Measurements from ENCODE around the gene DHRS9.
A peak's percentile ranks its signal among the peaks of the same experiment; 100 is the strongest.

The DHRS9 gene

DNA sequence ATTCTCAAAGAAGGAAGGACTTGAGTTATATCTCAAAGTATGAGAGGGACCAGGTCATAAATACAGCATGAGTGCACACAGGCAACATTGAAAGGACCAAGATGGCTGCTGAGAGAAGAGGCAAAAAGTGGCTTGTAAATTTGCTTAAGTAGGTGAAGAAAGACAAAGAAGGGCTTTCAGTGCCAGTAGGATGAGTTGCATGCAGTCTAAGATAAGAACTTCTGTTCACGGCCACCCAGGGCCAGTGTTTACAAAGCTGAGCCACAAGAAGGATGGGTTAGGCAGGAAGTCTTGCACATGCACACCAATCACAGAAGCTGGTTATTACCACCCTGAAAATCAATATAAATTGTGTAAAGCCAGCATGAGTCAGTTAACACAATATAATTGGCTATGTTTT is 35.1 kb upstream of the DHRS9 start:
- Histone ChIP-seq H3K27me3 (replicated peaks; ENCODE audit: control insufficient read depth, insufficient read depth, low read length) (no peaks in the 10 kb centered on the region), H3K4me3 (replicated peaks; ENCODE audit: low read depth, low read length) (no peak overlapping the region), H3K36me3 (ENCODE audit: control insufficient read depth, insufficient read depth, low read length) (no peaks in the 10 kb centered on the region)
- TF ChIP-seq, protein P1, sequence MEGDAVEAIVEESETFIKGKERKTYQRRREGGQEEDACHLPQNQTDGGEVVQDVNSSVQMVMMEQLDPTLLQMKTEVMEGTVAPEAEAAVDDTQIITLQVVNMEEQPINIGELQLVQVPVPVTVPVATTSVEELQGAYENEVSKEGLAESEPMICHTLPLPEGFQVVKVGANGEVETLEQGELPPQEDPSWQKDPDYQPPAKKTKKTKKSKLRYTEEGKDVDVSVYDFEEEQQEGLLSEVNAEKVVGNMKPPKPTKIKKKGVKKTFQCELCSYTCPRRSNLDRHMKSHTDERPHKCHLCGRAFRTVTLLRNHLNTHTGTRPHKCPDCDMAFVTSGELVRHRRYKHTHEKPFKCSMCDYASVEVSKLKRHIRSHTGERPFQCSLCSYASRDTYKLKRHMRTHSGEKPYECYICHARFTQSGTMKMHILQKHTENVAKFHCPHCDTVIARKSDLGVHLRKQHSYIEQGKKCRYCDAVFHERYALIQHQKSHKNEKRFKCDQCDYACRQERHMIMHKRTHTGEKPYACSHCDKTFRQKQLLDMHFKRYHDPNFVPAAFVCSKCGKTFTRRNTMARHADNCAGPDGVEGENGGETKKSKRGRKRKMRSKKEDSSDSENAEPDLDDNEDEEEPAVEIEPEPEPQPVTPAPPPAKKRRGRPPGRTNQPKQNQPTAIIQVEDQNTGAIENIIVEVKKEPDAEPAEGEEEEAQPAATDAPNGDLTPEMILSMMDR (IDR thresholded peaks at IDR 0.05; ENCODE audit: insufficient read depth, low read length, poor library complexity, severe bottlenecking) = no peak
- DNase-seq (ENCODE audit: extremely low read depth, insufficient read length) = no peak

DNA sequence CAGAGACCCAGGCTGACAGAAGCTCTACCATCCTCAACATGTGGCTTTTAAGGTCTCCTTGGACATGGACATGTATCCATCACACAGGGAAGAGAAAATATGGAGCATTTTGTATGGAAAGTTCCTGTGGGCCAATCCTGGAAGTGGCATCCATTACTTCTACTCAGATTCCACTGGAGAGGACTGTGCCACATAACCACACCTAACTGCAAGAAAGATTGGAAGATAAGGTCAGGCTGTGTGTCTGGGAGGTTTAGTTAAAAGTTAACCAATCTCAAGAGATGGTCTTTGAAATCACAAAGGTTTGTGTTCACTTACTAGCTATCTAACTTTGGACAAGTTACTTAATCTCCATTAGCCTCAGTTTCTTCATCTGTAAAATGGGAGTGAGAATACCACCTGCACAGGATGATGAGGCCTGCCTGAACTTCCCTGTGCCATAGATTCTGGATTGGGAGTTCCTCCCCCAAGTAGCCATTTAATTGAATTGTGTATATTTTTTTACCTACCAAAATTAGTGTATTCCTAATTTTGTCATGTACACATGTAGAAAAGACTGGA is 34.3 kb upstream of the DHRS9 start:
- Histone ChIP-seq H3K27me3 (replicated peaks; ENCODE audit: control insufficient read depth, insufficient read depth, low read length) (no peaks in the 10 kb centered on the region), H3K4me3 (replicated peaks; ENCODE audit: low read depth, low read length) (no peak overlapping the region), H3K36me3 (ENCODE audit: control insufficient read depth, insufficient read depth, low read length) (no peaks in the 10 kb centered on the region)
- DNase-seq (ENCODE audit: extremely low read depth, insufficient read length) = no peak
- TF ChIP-seq, protein P1 (IDR thresholded peaks at IDR 0.05; ENCODE audit: insufficient read depth, low read length, poor library complexity, severe bottlenecking) = no peak

DNA sequence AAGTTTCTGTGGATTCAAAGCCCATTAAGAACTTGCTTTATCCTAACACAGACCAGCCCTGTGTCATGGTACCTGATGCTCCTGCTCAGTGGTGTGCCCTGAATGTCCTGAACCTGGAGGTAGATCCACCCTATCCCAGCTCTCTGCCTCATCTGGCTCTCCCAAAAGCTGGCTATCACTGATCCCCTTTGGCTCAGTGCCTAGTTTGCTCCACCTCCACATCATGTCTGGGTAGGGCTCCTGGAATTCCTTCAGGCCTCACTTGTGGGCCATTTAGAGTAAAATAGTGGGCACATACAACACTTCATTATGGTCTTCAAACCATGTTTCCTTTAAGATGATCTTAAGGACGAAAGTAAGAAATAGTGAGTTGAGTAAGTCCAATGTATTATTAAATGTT is 33.5 kb upstream of the DHRS9 start:
- Histone ChIP-seq H3K36me3 (ENCODE audit: control insufficient read depth, insufficient read depth, low read length) (no peaks in the 10 kb centered on the region), H3K4me3 (replicated peaks; ENCODE audit: low read depth, low read length) (no peak overlapping the region), H3K27me3 (replicated peaks; ENCODE audit: control insufficient read depth, insufficient read depth, low read length) (no peaks in the 10 kb centered on the region)
- TF ChIP-seq, protein P1 (IDR thresholded peaks at IDR 0.05; ENCODE audit: insufficient read depth, low read length, poor library complexity, severe bottlenecking) = no peak
- DNase-seq (ENCODE audit: extremely low read depth, insufficient read length) = no peak

DNA sequence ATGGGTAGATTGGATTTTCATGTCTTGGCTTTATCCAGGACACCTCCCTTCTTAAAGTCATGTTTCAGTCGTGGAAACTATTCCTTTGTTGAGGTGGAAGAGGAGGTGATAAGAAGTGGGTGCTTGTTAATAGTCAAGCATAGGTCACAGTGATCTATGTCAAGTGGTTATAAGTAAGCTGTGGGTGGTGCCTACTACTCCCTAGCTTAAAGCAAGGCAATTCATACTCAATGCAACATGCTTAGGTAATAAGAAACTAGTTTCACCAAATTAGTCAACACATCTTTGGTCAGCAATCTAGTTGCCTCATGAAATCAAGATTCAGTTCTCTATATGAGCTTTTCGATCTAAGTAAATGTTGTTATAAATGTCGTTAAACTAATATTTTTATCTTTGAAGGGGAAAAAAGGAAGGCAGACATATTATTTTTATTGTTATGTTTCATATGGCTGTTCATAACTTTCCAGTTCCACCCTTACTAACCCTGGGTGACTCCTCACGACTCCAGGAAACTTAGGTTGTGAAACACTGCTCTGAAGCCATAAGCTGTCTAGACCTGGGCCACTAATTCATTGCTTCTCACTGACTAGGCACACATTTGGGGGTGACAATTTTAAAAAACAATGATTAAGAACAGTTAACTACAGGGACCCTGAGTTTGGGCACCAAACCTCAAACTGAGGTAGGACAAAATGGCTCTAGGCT is 32.5 kb upstream of the DHRS9 start:
- H3K36me3 ChIP-seq (ENCODE audit: control insufficient read depth, insufficient read depth, low read length) = no peaks in the 10 kb centered on the region
- TF ChIP-seq, protein P1 (IDR thresholded peaks at IDR 0.05; ENCODE audit: insufficient read depth, low read length, poor library complexity, severe bottlenecking) = no peak

DNA sequence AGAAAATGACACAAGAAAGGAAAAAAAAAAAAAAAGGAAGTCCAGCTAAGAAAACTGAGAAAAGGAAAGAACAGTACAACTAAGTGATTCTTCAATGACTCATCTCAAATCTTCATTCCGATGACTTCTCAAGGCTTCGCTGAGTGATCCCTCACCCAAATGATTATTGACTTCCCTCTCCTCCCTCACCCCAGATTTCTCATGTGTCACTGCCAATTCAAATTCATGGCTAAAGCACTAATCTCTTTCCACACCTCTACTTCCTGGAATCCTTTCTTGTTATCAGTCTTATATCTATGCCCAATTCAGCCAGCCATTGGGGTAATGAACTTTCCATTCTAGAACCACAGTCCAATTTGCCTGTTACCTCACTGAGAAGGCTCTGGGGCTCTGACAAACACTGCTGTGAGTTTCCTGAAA is 31.0 kb upstream of the DHRS9 start:
- DNase-seq (ENCODE audit: extremely low read depth, insufficient read length) = peak; percentile 25
- H3K27me3 ChIP-seq (replicated peaks; ENCODE audit: control insufficient read depth, insufficient read depth, low read length) = no peaks in the 10 kb centered on the region
- TF ChIP-seq, protein P1 (IDR thresholded peaks at IDR 0.05; ENCODE audit: insufficient read depth, low read length, poor library complexity, severe bottlenecking) = no peak

More for the DNA sequence above, 32.5 kb upstream of the DHRS9 start:
- DNase-seq (ENCODE audit: extremely low read depth, insufficient read length) = no peak
- Histone ChIP-seq H3K4me3 (replicated peaks; ENCODE audit: low read depth, low read length) (no peak overlapping the region), H3K27me3 (replicated peaks; ENCODE audit: control insufficient read depth, insufficient read depth, low read length) (no peaks in the 10 kb centered on the region)

More for the DNA sequence above, 31.0 kb upstream of the DHRS9 start:
- H3K4me3 ChIP-seq (replicated peaks; ENCODE audit: low read depth, low read length) = no peak overlapping the region
- no peaks in the 10 kb centered on the region for H3K36me3 ChIP-seq (ENCODE audit: control insufficient read depth, insufficient read depth, low read length)

Measured in GM06990 (cell line).